GM12872 (cell line): Measurements from ENCODE around the gene CSNK1G2.

Experiments used
- CTCF ChIP-seq: IDR thresholded peaks from 3 replicates; pipeline ENCODE4 v1.5.1; 2011; ENCODE audit warnings: low read depth, mild to moderate bottlenecking, low read length, moderate library complexity; ENCODE audit not compliant: insufficient read depth

CSNK1G2 gene

GRCh38 chr19:1941146-1942077 lies at the start of gene CSNK1G2:
Gene CSNK1G2, plus strand, starts transcription at chr19:1941172. Its CDS starts 28,601 bp downstream, at chr19:1969773.
- peak; percentile 25; the same call in 1 of the 3 replicates for TF ChIP-seq CTCF

GRCh38 chr19:1893791-1894190 lies 47.2 kb upstream of the CSNK1G2 start:
- no peak for TF ChIP-seq CTCF

GRCh38 chr19:1896508-1896907 lies 44.5 kb upstream of the CSNK1G2 start:
- no peak for TF ChIP-seq CTCF

- TF ChIP-seq CTCF = no peak
Measured at GRCh38 chr19:1901940-1902404, 39.0 kb upstream of the CSNK1G2 start.

- TF ChIP-seq CTCF = no peak
Measured at GRCh38 chr19:1902923-1903322, 38.0 kb upstream of the CSNK1G2 start.

GRCh38 chr19:1904860-1905109 lies 36.2 kb upstream of the CSNK1G2 start:
- TF ChIP-seq CTCF = no peak

GRCh38 chr19:1905110-1905862 lies 35.7 kb upstream of the CSNK1G2 start, which contains the start of the genes ADAT3 and SCAMP4:
Gene ADAT3, plus strand, starts transcription at chr19:1905399. Its CDS starts 6,649 bp downstream, at chr19:1912048.
Gene SCAMP4, plus strand, starts transcription at chr19:1905399. Its CDS starts 9,621 bp downstream, at chr19:1915020.
- TF ChIP-seq CTCF = no peak
